ENCODE data around the gene FOLR1.

GRCh38 chr11:72179804-72180396, 12.0 kb upstream of the FOLR1 start:
- no peak for TF ChIP-seq CTCF (IDR thresholded peaks at IDR 0.05)
- TF ChIP-seq POLR2AphosphoS5 (IDR thresholded peaks at IDR 0.05; ENCODE audit: low read depth, low read length): no peak
- TF ChIP-seq, protein P1, sequence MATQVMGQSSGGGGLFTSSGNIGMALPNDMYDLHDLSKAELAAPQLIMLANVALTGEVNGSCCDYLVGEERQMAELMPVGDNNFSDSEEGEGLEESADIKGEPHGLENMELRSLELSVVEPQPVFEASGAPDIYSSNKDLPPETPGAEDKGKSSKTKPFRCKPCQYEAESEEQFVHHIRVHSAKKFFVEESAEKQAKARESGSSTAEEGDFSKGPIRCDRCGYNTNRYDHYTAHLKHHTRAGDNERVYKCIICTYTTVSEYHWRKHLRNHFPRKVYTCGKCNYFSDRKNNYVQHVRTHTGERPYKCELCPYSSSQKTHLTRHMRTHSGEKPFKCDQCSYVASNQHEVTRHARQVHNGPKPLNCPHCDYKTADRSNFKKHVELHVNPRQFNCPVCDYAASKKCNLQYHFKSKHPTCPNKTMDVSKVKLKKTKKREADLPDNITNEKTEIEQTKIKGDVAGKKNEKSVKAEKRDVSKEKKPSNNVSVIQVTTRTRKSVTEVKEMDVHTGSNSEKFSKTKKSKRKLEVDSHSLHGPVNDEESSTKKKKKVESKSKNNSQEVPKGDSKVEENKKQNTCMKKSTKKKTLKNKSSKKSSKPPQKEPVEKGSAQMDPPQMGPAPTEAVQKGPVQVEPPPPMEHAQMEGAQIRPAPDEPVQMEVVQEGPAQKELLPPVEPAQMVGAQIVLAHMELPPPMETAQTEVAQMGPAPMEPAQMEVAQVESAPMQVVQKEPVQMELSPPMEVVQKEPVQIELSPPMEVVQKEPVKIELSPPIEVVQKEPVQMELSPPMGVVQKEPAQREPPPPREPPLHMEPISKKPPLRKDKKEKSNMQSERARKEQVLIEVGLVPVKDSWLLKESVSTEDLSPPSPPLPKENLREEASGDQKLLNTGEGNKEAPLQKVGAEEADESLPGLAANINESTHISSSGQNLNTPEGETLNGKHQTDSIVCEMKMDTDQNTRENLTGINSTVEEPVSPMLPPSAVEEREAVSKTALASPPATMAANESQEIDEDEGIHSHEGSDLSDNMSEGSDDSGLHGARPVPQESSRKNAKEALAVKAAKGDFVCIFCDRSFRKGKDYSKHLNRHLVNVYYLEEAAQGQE (IDR thresholded peaks at IDR 0.05; ENCODE audit: insufficient read depth in 1 of 2, low read depth in 2 of 2, low read length in 1 of 2): no peak
- no peak for TF ChIP-seq SIN3A (IDR thresholded peaks at IDR 0.05; ENCODE audit: borderline replicate concordance, insufficient read depth, low read depth, low read length)
